Caco-2 (cell line): Measurements from ENCODE around the gene REC8. TPM values are rescaled to one million over a fixed set of nuclear protein-coding genes. Genes with fewer than 3 reads are reported as not detected.

Experiments used
- BruUV-seq: library from RNA; stranded (reverse); fragments of 400-500 nt; replicated peaks from 2 replicates; lab custom pipeline; 2021; lab: Mats Ljungman, UMichigan
- CTCF ChIA-PET: fragments of 300-600 bp; sonication (Branson Sonifier 250); formaldehyde crosslinking; loops from one replicate; lab custom pipeline; 2022; ENCODE audit warnings: antibody characterized with exemption; lab: Charles Lee
- POLR2A ChIA-PET: fragments of 300-600 bp; sonication (Branson Sonifier 250); formaldehyde crosslinking; loops from one replicate; lab custom pipeline; 2022; ENCODE audit warnings: antibody characterized with exemption; lab: Charles Lee
- DNase-seq, 2 experiments: peaks; one replicate each; pipeline versions ENCODE4 v3.0.0 to v3.0.0-alpha.2; 2020 to 2022
- H3K27me3 ChIP-seq: replicated peaks from 2 replicates; pipeline ENCODE4 v1.6.0; 2011; ENCODE audit warnings: low read length; ENCODE audit not compliant: control insufficient read depth, insufficient read depth
- H3K36me3 ChIP-seq: 2 replicates; pipeline ENCODE4 v1.5.1; 2011; ENCODE audit warnings: low read length; ENCODE audit not compliant: control insufficient read depth, insufficient read depth
- H3K4me1 ChIP-seq: fragments of 250-450 bp; sonication (Bioruptor Pico); 2 replicates; pipeline ENCODE4 v1.5.1; 2020; ENCODE audit warnings: mild to moderate bottlenecking
- H3K4me3 ChIP-seq: 2 replicates; pipeline ENCODE4 v1.5.1; 2011; ENCODE audit warnings: low read depth, mild to moderate bottlenecking, control low read depth, low read length
- H3K9me3 ChIP-seq: fragments of 250-450 bp; sonication (Bioruptor Pico); 2 replicates; pipeline ENCODE4 v1.5.1; 2020; ENCODE audit warnings: mild to moderate bottlenecking, moderate library complexity
- H3K27ac Mint-ChIP-seq: one replicate; pipeline ENCODE4 v1.8.0; 2022; ENCODE audit warnings: mixed read lengths; ENCODE audit not compliant: unreplicated experiment
- H3K27me3 Mint-ChIP-seq: one replicate; pipeline ENCODE4 v1.8.0; 2022; ENCODE audit warnings: mixed read lengths; ENCODE audit not compliant: insufficient read depth, unreplicated experiment
- H3K36me3 Mint-ChIP-seq: one replicate; pipeline ENCODE4 v1.8.0; 2022; ENCODE audit warnings: mild to moderate bottlenecking, mixed read lengths; ENCODE audit not compliant: insufficient read depth, unreplicated experiment
- H3K4me1 Mint-ChIP-seq: one replicate; pipeline ENCODE4 v1.8.0; 2022; ENCODE audit warnings: low read depth, mixed read lengths; ENCODE audit not compliant: unreplicated experiment
- H3K4me3 Mint-ChIP-seq: one replicate; pipeline ENCODE4 v1.8.0; 2022; ENCODE audit warnings: mild to moderate bottlenecking, moderate library complexity, mixed read lengths; ENCODE audit not compliant: unreplicated experiment
- H3K9me3 Mint-ChIP-seq: one replicate; pipeline ENCODE4 v1.8.0; 2022; ENCODE audit warnings: mixed read lengths; ENCODE audit not compliant: unreplicated experiment
- intact Hi-C: fragments of 100-400 bp; cut with micrococcal nuclease; formaldehyde crosslinking; loops from one replicate; pipeline ENCODE4 v1.10.0; 2022; ENCODE audit not compliant: unreplicated experiment
- total RNA-seq: library from RNA; stranded (reverse); gene quantifications from 2 replicates; pipeline ENCODE4 v1.2.3, GENCODE V29; 2022
- TF ChIP-seq, protein P1 (sequence below), 2 experiments: fragments of 200-600 bp in 1 of 2; IDR thresholded peaks; 1 replicate in 1 of 2; 2 replicates in 1 of 2; pipeline versions ENCODE4 v1.5.1 to v1.8.0; 2011 to 2022; ENCODE audit warnings: antibody characterized with exemption in 1 of 2, control low read depth in 1 of 2, inconsistent platforms in 1 of 2, low read depth in 1 of 2, low read length in 1 of 2, mild to moderate bottlenecking in 1 of 2, moderate library complexity in 1 of 2; ENCODE audit not compliant: insufficient read depth in 1 of 2, severe bottlenecking in 1 of 2, unreplicated experiment in 1 of 2

Gene REC8
- total RNA-seq, 1 experiment from 2014 or later, result 8.4 TPM

DNA sequence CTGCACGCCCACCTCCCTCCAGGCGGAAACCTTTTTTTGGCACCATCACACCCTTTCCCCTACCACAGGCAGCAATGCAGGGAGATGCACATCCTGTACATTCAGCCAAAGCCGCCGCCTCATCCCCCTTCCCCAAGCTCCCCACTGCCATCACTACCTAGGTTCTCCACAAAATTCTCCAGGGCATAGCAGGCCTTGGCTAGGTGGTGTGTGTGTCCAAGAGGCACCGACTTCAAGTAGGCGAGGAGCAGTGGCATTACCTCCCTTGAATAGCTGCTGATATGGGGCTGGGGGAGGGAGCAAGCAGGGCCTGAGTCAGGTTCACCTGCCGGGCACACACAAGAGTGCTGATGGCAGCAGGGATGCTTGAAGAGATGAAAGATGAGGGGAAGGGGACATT lies 13.1 kb downstream of the REC8 start:
- ChIA-PET POLR2A (no interaction called here), CTCF (no interaction called here)
- Histone ChIP-seq H3K36me3 (peaks cover 3% of the 10 kb centered on the region), H3K9me3 (no peaks in the 10 kb centered on the region), H3K27me3 (no peaks in the 10 kb centered on the region), H3K4me1 (no peaks in the 10 kb centered on the region), H3K4me3 (no peak overlapping the region)
- Mint-ChIP-seq H3K4me1 (peaks cover 14% of the 10 kb centered on the region), H3K9me3 (no peaks in the 10 kb centered on the region), H3K4me3 (no peak overlapping the region), H3K27me3 (no peaks in the 10 kb centered on the region), H3K27ac (peak overlapping the region; percentile 59), H3K36me3 (peaks cover 62% of the 10 kb centered on the region)
- TF ChIP-seq, protein P1, sequence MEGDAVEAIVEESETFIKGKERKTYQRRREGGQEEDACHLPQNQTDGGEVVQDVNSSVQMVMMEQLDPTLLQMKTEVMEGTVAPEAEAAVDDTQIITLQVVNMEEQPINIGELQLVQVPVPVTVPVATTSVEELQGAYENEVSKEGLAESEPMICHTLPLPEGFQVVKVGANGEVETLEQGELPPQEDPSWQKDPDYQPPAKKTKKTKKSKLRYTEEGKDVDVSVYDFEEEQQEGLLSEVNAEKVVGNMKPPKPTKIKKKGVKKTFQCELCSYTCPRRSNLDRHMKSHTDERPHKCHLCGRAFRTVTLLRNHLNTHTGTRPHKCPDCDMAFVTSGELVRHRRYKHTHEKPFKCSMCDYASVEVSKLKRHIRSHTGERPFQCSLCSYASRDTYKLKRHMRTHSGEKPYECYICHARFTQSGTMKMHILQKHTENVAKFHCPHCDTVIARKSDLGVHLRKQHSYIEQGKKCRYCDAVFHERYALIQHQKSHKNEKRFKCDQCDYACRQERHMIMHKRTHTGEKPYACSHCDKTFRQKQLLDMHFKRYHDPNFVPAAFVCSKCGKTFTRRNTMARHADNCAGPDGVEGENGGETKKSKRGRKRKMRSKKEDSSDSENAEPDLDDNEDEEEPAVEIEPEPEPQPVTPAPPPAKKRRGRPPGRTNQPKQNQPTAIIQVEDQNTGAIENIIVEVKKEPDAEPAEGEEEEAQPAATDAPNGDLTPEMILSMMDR (IDR thresholded peaks at IDR 0.05; ENCODE audit: insufficient read depth in 1 of 2, low read depth in 1 of 2, low read length in 1 of 2, severe bottlenecking in 1 of 2, unreplicated experiment in 1 of 2), result no peak
- DNase-seq, result no peak
- intact Hi-C loops, result no loop called here
- BruUV-seq, result no TSS peak

GRCh38 chr14:24185741-24186140 lies 13.9 kb downstream of the REC8 start:
- H3K4me3 ChIP-seq, result no peak overlapping the region
- ChIA-PET POLR2A (no interaction called here), CTCF (no interaction called here)
- Mint-ChIP-seq H3K27me3 (no peaks in the 10 kb centered on the region), H3K4me3 (no peak overlapping the region), H3K4me1 (peaks cover 14% of the 10 kb centered on the region), H3K36me3 (peaks cover 61% of the 10 kb centered on the region), H3K9me3 (no peaks in the 10 kb centered on the region), H3K27ac (no peak overlapping the region)
- no TSS peak for BruUV-seq
- no peak for DNase-seq
- peaks cover 3% of the 10 kb centered on the region for H3K36me3 ChIP-seq
- H3K9me3 ChIP-seq, result no peaks in the 10 kb centered on the region
- no peaks in the 10 kb centered on the region for H3K27me3 ChIP-seq
- intact Hi-C loops, result no loop called here
- no peaks in the 10 kb centered on the region for H3K4me1 ChIP-seq
- TF ChIP-seq, protein P1 (IDR thresholded peaks at IDR 0.05; ENCODE audit: insufficient read depth in 1 of 2, low read depth in 1 of 2, low read length in 1 of 2, severe bottlenecking in 1 of 2, unreplicated experiment in 1 of 2), result no peak

DNA sequence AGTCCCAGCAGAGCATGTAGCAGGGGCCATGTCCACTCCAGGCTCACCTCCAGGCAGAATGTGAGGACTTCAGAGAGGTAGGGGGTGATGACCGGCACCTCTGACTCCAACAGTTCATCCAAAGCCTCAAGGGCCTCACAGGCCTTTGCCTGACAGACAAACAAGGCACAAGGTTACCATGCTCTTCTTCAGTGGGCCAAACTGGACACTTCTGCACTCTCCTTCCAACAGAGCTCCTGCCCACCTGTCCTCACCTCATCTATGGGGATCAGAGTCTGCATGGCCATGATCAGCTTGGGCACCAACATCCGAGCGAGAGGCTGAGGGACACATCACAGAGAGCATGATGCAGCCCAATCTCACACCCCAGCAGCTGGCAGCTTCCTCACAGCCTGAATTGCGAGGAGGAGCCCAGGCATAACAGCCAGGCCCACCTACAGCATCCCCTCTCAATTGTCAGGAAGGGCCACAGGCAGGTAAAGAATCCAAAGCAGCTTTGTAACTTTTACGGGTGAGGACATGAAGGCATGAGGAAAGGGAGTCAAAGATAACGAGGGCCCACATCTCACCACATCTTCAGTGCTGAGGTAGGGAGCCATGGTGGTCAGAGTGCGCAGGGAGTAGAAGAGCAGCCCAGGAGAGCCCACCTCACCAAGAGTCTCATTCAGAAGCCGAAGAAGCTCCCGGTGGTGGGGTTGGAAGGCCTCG lies 15.1 kb downstream of the REC8 start:
- TF ChIP-seq, protein P1 (IDR thresholded peaks at IDR 0.05; ENCODE audit: insufficient read depth in 1 of 2, low read depth in 1 of 2, low read length in 1 of 2, severe bottlenecking in 1 of 2, unreplicated experiment in 1 of 2), result no peak
- intact Hi-C loops, result no loop called here
- BruUV-seq, result no TSS peak
- Histone ChIP-seq H3K36me3 (peaks cover 3% of the 10 kb centered on the region), H3K4me3 (no peak overlapping the region), H3K27me3 (no peaks in the 10 kb centered on the region), H3K4me1 (no peaks in the 10 kb centered on the region), H3K9me3 (no peaks in the 10 kb centered on the region)
- Mint-ChIP-seq H3K9me3 (no peaks in the 10 kb centered on the region), H3K27ac (no peak overlapping the region), H3K4me3 (peak overlapping the region; percentile 92), H3K4me1 (peaks cover 14% of the 10 kb centered on the region), H3K36me3 (peaks cover 68% of the 10 kb centered on the region), H3K27me3 (no peaks in the 10 kb centered on the region)
- POLR2A ChIA-PET, result no interaction called here
- CTCF ChIA-PET, result interaction anchor here (0.6 kb wide), 1 partner anchor 26 kb away, joined by 3 read pairs; the partner anchor contains the start of gene IRF9
- no peak for DNase-seq
